Glutamatergic neuron (in vitro differentiated cells): Measurements from ENCODE around the gene TMEM242. TPM values are rescaled to one million over a fixed set of nuclear protein-coding genes. Genes with fewer than 3 reads are reported as not detected.

Source experiments
- DNase-seq: peaks from one replicate; pipeline ENCODE4 v3.0.0; 2022
- H3K27ac Mint-ChIP-seq: one replicate; pipeline ENCODE4 v1.8.0; 2020; ENCODE audit warnings: mild to moderate bottlenecking, mixed read lengths, inconsistent platforms; ENCODE audit not compliant: unreplicated experiment
- H3K27me3 Mint-ChIP-seq: one replicate; pipeline ENCODE4 v1.8.0; 2020; ENCODE audit warnings: mild to moderate bottlenecking, moderate library complexity, mixed read lengths, inconsistent platforms; ENCODE audit not compliant: unreplicated experiment
- H3K36me3 Mint-ChIP-seq: one replicate; pipeline ENCODE4 v1.8.0; 2020; ENCODE audit warnings: mild to moderate bottlenecking, mixed read lengths, inconsistent platforms; ENCODE audit not compliant: unreplicated experiment
- H3K4me1 Mint-ChIP-seq: one replicate; pipeline ENCODE4 v1.8.0; 2020; ENCODE audit warnings: mild to moderate bottlenecking, low read depth, mixed read lengths, inconsistent platforms; ENCODE audit not compliant: unreplicated experiment
- H3K4me3 Mint-ChIP-seq: one replicate; pipeline ENCODE4 v1.8.0; 2020; ENCODE audit warnings: mild to moderate bottlenecking, mixed read lengths, inconsistent platforms; ENCODE audit not compliant: unreplicated experiment
- H3K9me3 Mint-ChIP-seq: one replicate; pipeline ENCODE4 v1.8.0; 2020; ENCODE audit warnings: mild to moderate bottlenecking, moderate library complexity, mixed read lengths, inconsistent platforms; ENCODE audit not compliant: unreplicated experiment
- total RNA-seq: library from RNA; stranded (reverse); fragmentation: NEBNext Ultra II Directional; extraction: Animal tissue kit (Norgen Biotek cat#: 25700); gene quantifications from one replicate; pipeline ENCODE4 v1.2.1, GENCODE V29; 2021; ENCODE audit not compliant: unreplicated experiment
- TF ChIP-seq, protein P1 (sequence below): fragments of 200-600 bp; sonication (generic); IDR thresholded peaks from one replicate; pipeline ENCODE4 v1.5.0; 2021; ENCODE audit not compliant: partially characterized antibody, unreplicated experiment

TMEM242 gene
- total RNA-seq, 1 donor from 2014 or later: 19.7 TPM

GRCh38 chr6:157287247-157287850 lies 36.0 kb downstream of the TMEM242 start:
- Mint-ChIP-seq H3K36me3 (no peaks in the 10 kb centered on the region), H3K4me3 (no peak overlapping the region), H3K4me1 (no peaks in the 10 kb centered on the region), H3K9me3 (peaks cover 2% of the 10 kb centered on the region), H3K27ac (no peak overlapping the region), H3K27me3 (peaks cover 7% of the 10 kb centered on the region)
- TF ChIP-seq, protein P1, sequence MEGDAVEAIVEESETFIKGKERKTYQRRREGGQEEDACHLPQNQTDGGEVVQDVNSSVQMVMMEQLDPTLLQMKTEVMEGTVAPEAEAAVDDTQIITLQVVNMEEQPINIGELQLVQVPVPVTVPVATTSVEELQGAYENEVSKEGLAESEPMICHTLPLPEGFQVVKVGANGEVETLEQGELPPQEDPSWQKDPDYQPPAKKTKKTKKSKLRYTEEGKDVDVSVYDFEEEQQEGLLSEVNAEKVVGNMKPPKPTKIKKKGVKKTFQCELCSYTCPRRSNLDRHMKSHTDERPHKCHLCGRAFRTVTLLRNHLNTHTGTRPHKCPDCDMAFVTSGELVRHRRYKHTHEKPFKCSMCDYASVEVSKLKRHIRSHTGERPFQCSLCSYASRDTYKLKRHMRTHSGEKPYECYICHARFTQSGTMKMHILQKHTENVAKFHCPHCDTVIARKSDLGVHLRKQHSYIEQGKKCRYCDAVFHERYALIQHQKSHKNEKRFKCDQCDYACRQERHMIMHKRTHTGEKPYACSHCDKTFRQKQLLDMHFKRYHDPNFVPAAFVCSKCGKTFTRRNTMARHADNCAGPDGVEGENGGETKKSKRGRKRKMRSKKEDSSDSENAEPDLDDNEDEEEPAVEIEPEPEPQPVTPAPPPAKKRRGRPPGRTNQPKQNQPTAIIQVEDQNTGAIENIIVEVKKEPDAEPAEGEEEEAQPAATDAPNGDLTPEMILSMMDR: no peak
- DNase-seq: no peak

DNA sequence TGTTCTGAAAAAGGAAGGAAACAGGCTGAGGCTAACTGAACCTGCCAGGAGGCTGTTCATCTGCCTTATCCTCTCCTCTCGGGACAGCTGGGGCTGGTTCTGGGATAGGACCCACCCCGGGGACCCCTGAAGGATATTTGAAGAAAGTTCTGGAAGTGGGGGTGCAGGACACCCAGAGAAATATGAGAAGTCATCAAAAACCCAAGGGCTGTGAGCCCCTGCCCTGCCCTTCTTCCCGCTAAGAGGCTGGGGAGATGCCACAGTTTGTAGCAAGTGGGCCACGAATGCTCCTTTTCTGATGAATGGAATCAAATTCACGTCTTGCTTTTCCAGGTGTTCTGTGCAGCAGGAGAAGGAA lies 37.9 kb downstream of the TMEM242 start:
- H3K27ac Mint-ChIP-seq: no peak overlapping the region
- no peak overlapping the region for H3K4me3 Mint-ChIP-seq
- H3K36me3 Mint-ChIP-seq: no peaks in the 10 kb centered on the region
- no peaks in the 10 kb centered on the region for H3K4me1 Mint-ChIP-seq
- TF ChIP-seq, protein P1: no peak
- peaks cover 2% of the 10 kb centered on the region for H3K9me3 Mint-ChIP-seq
- H3K27me3 Mint-ChIP-seq: peaks cover 5% of the 10 kb centered on the region
- DNase-seq: no peak

DNA sequence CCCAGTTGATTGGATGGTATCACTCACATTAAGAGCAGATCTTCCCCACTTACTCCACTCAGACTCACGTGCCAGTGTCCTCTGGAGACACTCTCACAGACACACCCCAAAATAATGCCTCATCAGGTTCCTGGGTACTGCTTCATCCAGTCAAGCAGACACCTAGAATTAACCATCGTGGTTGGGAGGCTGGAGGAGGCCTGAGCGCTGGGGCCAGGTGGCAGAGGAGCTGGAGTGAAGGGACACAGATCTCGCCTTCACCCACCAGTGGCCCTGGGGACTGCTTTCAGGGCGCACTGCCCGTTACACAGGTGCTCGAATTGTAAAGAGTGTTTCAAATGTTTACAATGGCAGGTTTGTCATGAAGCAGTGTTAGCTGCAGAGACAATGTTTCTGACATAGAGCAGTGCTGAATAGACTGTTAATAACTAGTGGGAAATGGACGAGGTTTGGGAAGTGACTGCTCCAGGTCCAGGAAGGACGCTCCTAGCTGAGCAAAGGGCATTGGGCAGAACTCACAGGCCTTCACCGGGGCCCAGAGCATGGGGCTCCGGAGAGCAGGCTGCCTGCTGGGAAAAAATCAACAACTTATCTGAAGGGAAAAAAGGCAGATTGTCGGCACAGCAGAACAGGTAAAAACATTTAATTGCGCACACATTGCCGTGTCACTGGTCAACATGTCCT lies 38.4 kb downstream of the TMEM242 start:
- no peak overlapping the region for H3K27ac Mint-ChIP-seq
- no peak for DNase-seq
- no peak overlapping the region for H3K4me3 Mint-ChIP-seq
- TF ChIP-seq, protein P1: no peak
- peaks cover 2% of the 10 kb centered on the region for H3K9me3 Mint-ChIP-seq
- no peaks in the 10 kb centered on the region for H3K36me3 Mint-ChIP-seq
- H3K27me3 Mint-ChIP-seq: peaks cover 5% of the 10 kb centered on the region
- no peaks in the 10 kb centered on the region for H3K4me1 Mint-ChIP-seq

DNA sequence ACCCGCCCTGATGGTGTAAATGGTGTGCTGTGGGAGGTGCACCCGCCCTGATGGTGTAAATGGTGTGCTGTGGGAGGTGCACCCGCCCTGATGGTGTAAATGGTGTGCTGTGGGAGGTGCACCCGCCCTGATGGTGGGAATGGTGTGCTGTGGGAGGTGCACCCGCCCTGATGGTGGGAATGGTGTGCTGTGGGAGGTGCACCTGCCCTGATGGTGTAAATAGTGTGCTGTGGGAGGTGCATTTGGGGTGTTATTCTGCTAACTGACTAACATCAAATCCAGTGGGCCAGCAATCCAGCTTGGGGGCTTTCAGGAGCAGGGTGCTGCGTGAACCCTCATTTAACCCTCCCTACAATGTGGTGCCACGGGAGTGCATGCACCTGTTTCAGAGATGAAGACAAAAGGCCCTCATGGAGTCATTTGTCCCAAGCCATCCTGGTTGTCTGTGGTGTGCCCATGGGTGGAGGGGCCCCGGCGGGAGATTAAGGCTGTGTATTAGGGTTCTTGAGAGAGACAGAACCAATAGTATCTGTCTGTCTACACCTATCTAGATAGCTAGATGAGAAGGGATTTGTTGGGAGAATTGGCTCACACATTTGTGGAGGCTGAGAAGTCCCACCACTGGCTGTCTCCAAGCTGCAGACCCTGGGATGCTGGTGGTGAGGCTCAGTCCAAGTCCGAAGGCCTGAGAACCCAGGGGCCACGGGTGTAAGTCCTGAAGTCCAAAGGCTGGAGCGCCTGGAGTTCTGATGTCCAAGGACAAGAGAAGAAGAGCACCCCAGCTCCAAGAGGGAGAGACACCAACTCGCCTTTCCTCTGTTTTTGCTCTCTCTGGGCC lies 39.2 kb downstream of the TMEM242 start:
- Mint-ChIP-seq H3K27ac (no peak overlapping the region), H3K27me3 (peaks cover 5% of the 10 kb centered on the region), H3K9me3 (peaks cover 2% of the 10 kb centered on the region), H3K4me1 (no peaks in the 10 kb centered on the region), H3K4me3 (no peak overlapping the region), H3K36me3 (no peaks in the 10 kb centered on the region)
- DNase-seq: no peak
- TF ChIP-seq, protein P1: no peak
